B cell (primary cell): Measurements from ENCODE around the gene SMIM45.

ENCODE experiments used
- ATAC-seq: fragments of 200-7000 bp; cut with Tn5 transposase; one replicate; pipeline ENCODE4 v1.10.0; 2021; ENCODE audit warnings: low read depth, mild to moderate bottlenecking, moderate number of reproducible peaks, moderate library complexity
- CTCF ChIA-PET: fragments of 350-600 bp; sonication (Branson Sonifier 250); formaldehyde crosslinking; loops from one replicate; lab custom pipeline; 2021; ENCODE audit warnings: antibody characterized with exemption, inconsistent platforms; lab: Charles Lee
- POLR2A ChIA-PET: fragments of 350-600 bp; sonication (Branson Sonifier 250); formaldehyde crosslinking; loops from one replicate; lab custom pipeline; 2021; ENCODE audit warnings: antibody characterized with exemption; lab: Charles Lee
- DNase-seq: peaks from one replicate; pipeline ENCODE4 v3.0.0; 2013
- H2AFZ ChIP-seq: 2 replicates; pipeline ENCODE4 v1.6.1; 2012; ENCODE audit warnings: mild to moderate bottlenecking, low read depth, low read length; ENCODE audit not compliant: insufficient read depth, poor library complexity, severe bottlenecking
- H3K27ac ChIP-seq, 2 donors: 1 replicate in 1 of 2; 2 replicates in 1 of 2; pipeline ENCODE4 v1.5.1; 2012 to 2013; ENCODE audit warnings: low read length in 2 of 2, mild to moderate bottlenecking in 2 of 2, moderate library complexity in 1 of 2
- H3K27me3 ChIP-seq, 4 experiments: fragments of 200-600 bp in 1 of 4; sonication (generic) in 1 of 4; replicated peaks in 1 of 4; 1 replicate in 2 of 4; 2 replicates in 2 of 4; pipeline versions ENCODE4 v1.6.1 to v1.7.0; 2013 to 2016; ENCODE audit warnings: low read length in 3 of 4, mild to moderate bottlenecking in 2 of 4, mixed read lengths in 1 of 4, moderate library complexity in 1 of 4; ENCODE audit not compliant: insufficient read depth in 4 of 4, control insufficient read depth in 3 of 4; ENCODE audit errors: control extremely low read depth in 1 of 4
- H3K36me3 ChIP-seq, 2 experiments: replicated peaks in 1 of 2; 1 replicate in 1 of 2; 2 replicates in 1 of 2; pipeline versions ENCODE4 v1.6.1 to v1.7.1; 2013; ENCODE audit warnings: low read length in 1 of 2; ENCODE audit not compliant: insufficient read depth in 2 of 2, control insufficient read depth in 1 of 2; ENCODE audit errors: control extremely low read depth in 1 of 2, extremely low read depth in 1 of 2
- H3K4me1 ChIP-seq, 2 donors: fragments of 200-600 bp in 1 of 2; sonication (generic) in 1 of 2; 1 replicate in 1 of 2; 2 replicates in 1 of 2; pipeline versions ENCODE4 v1.5.1 to v1.6.1; 2013 to 2017; ENCODE audit warnings: low read length in 2 of 2; ENCODE audit not compliant: control insufficient read depth in 2 of 2, insufficient read depth in 2 of 2
- H3K4me2 ChIP-seq: replicated peaks from 2 replicates; pipeline ENCODE3; 2012; ENCODE audit warnings: mild to moderate bottlenecking, low read depth, low read length; ENCODE audit not compliant: poor library complexity, severe bottlenecking
- H3K4me3 ChIP-seq, 5 experiments: fragments of 200-600 bp in 1 of 5; sonication (generic) in 1 of 5; 1 replicate in 3 of 5; 2 replicates in 2 of 5; pipeline versions ENCODE4 v1.5.1 to v1.7.0; 2011 to 2016; ENCODE audit warnings: low read length in 4 of 5, mild to moderate bottlenecking in 4 of 5, low read depth in 2 of 5, control low read depth in 1 of 5, moderate library complexity in 1 of 5; ENCODE audit not compliant: insufficient read depth in 1 of 5; ENCODE audit errors: control extremely low read depth in 1 of 5, extremely low read depth in 1 of 5
- H3K79me2 ChIP-seq: fragments of 200-600 bp; sonication (generic); one replicate; pipeline ENCODE4 v1.6.0; 2016; ENCODE audit warnings: low read length; ENCODE audit not compliant: control insufficient read depth, insufficient read depth
- H3K9ac ChIP-seq: fragments of 200-600 bp; sonication (generic); 2 replicates; pipeline ENCODE4 v1.6.1; 2017; ENCODE audit warnings: mild to moderate bottlenecking, low read length, moderate library complexity
- H3K9me3 ChIP-seq, 3 donors: one replicate each; pipeline versions ENCODE4 v1.6.1 to v1.7.1; 2013; ENCODE audit warnings: low read length in 2 of 3; ENCODE audit not compliant: control insufficient read depth in 2 of 3, insufficient read depth in 1 of 3; ENCODE audit errors: control extremely low read depth in 1 of 3
- H4K20me1 ChIP-seq: 2 replicates; pipeline ENCODE4 v1.6.0; 2012; ENCODE audit warnings: mild to moderate bottlenecking, low read length; ENCODE audit not compliant: insufficient read depth, control insufficient read depth, poor library complexity, severe bottlenecking
- H3K27ac Mint-ChIP-seq: one replicate; pipeline ENCODE4 v1.8.0; 2021; ENCODE audit warnings: mixed read lengths
- H3K27me3 Mint-ChIP-seq: one replicate; pipeline ENCODE4 v1.8.0; 2021; ENCODE audit warnings: mixed read lengths
- H3K4me1 Mint-ChIP-seq: one replicate; pipeline ENCODE4 v1.8.0; 2021; ENCODE audit warnings: mixed read lengths
- H3K4me3 Mint-ChIP-seq: one replicate; pipeline ENCODE4 v1.8.0; 2021; ENCODE audit warnings: mixed read lengths
- H3K9me3 Mint-ChIP-seq: one replicate; pipeline ENCODE4 v1.8.0; 2022; ENCODE audit warnings: mixed read lengths; ENCODE audit not compliant: insufficient read depth
- EZH2 ChIP-seq: IDR thresholded peaks from 2 replicates; pipeline ENCODE4 v1.6.1; 2012; ENCODE audit warnings: borderline replicate concordance, low read depth, mild to moderate bottlenecking, moderate library complexity, low read length; ENCODE audit not compliant: insufficient read depth, poor library complexity, severe bottlenecking
- WGBS: methylation state at CpG from one replicate; pipeline ENCODE4 v1.1.5; 2013; ENCODE audit warnings: missing lambda C conversion rate; ENCODE audit not compliant: insufficient coverage; 5-methylcytosine and 5-hydroxymethylcytosine counted together
- intact Hi-C: fragments of 100-400 bp; cut with micrococcal nuclease; formaldehyde crosslinking; loops from one replicate; pipeline ENCODE4 v1.10.0; 2022
- TF ChIP-seq, protein P1 (sequence below): fragments of 200-600 bp; IDR thresholded peaks from one replicate; pipeline ENCODE4 v1.8.0; 2022; ENCODE audit warnings: antibody characterized with exemption, mild to moderate bottlenecking

The SMIM45 gene

DNA sequence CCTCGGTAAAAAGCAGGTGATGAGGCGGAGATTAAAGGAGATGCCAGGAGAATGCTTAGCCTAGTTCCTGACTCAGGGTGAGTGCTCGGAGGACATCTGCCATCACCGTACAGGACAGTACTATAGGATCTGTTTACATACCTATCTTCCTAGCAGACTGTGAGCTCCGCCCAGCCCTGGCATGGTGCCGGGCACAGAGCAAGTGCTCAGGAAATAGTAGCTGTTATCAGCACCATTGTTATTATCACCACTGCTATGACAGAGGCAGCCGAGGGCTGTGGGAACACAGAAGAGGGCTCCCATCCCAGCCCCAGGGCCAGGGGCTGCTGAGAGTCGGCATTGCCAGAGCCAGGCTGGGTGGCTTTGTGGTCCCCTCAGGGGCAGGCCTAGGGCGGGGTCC, 16.7 kb downstream of the SMIM45 start:
- DNase-seq (no peak), ATAC-seq (no peak)
- intact Hi-C loops = no loop called here
- Histone ChIP-seq H3K9ac (no peak overlapping the region), H3K36me3 (no peaks in the 10 kb centered on the region), H4K20me1 (no peaks in the 10 kb centered on the region), H3K4me1 (no peaks in the 10 kb centered on the region), H3K27ac (no peak overlapping the region), H3K79me2 (no peaks in the 10 kb centered on the region), H3K4me3 (no peak overlapping the region), H3K27me3 (peaks cover 0 to 23% (median 7%) of the 10 kb centered on the region in 4 experiments), H2AFZ (no peak overlapping the region), H3K9me3 (no peaks in the 10 kb centered on the region), H3K4me2 (no peak overlapping the region)
- TF ChIP-seq, protein P1, sequence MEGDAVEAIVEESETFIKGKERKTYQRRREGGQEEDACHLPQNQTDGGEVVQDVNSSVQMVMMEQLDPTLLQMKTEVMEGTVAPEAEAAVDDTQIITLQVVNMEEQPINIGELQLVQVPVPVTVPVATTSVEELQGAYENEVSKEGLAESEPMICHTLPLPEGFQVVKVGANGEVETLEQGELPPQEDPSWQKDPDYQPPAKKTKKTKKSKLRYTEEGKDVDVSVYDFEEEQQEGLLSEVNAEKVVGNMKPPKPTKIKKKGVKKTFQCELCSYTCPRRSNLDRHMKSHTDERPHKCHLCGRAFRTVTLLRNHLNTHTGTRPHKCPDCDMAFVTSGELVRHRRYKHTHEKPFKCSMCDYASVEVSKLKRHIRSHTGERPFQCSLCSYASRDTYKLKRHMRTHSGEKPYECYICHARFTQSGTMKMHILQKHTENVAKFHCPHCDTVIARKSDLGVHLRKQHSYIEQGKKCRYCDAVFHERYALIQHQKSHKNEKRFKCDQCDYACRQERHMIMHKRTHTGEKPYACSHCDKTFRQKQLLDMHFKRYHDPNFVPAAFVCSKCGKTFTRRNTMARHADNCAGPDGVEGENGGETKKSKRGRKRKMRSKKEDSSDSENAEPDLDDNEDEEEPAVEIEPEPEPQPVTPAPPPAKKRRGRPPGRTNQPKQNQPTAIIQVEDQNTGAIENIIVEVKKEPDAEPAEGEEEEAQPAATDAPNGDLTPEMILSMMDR = no peak
- no peak for TF ChIP-seq EZH2
- WGBS = 73% methylated on average over 9 of the region's 9 CpGs
- Mint-ChIP-seq H3K9me3 (no peaks in the 10 kb centered on the region), H3K4me1 (no peaks in the 10 kb centered on the region), H3K27ac (no peak overlapping the region), H3K27me3 (peaks cover 14% of the 10 kb centered on the region), H3K4me3 (no peak overlapping the region)
- ChIA-PET POLR2A (no interaction called here), CTCF (interaction anchor here (0.6 to 5.7 kb wide), 11 partner anchors 12 to 505 kb away, joined by 3 to 45 read pairs (median 7); partner anchors contain the start of genes NDUFA6 and SMDT1)

DNA sequence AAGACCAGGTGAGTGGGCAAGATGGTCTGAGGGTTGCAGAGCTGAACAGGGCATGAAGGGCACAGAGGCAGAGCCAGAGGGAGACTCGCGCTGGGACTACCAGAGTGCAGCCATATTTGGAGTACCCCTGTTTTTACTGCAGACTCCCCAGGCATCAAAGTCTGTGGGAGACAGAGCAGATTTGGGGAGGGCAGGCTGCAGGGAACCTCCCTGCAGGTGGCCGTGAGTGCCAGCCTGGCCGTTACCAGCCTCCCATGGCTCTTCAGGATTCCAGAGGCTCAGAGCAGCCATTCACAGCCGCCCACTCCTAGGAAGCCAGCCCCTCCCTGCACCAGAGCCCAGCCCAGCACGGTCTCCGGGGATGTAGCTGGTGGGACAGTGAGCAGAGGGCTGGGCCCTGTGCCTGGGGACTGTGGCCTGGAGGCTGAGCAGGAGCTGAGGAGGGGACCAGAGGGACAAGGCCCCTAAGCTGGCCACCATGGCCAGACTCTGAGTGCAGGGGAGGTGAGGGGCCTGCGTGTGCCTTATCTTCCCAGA, 17.2 kb downstream of the SMIM45 start, which contains the start of gene SEPTIN3:
SEPTIN3 (plus strand) TSS at position 334 of the 537 bp plus-strand sequence. CDS start 2,050 bp downstream, outside the sequence.
- no peak within 1 kb of the TSS for H3K27ac Mint-ChIP-seq
- CTCF ChIA-PET = interaction anchor here (0.6 to 5.7 kb wide), 6 partner anchors 13 to 475 kb away, joined by 3 to 45 read pairs (median 16); partner anchors contain the start of gene NDUFA6

More for the DNA sequence above, 17.2 kb downstream of the SMIM45 start, which contains the start of gene SEPTIN3:
- H3K9me3 Mint-ChIP-seq = no peaks in the 10 kb centered on the region
- H3K27ac ChIP-seq = no peak within 1 kb of the TSS
- H3K27me3 Mint-ChIP-seq = peaks cover 16% of the 10 kb centered on the region
- H3K9ac ChIP-seq = no peak within 1 kb of the TSS
- no peak within 1 kb of the TSS for H3K4me2 ChIP-seq
- no peak within 1 kb of the TSS for H2AFZ ChIP-seq
- POLR2A ChIA-PET = no interaction called here
- TF ChIP-seq EZH2 = no peak
- TF ChIP-seq, protein P1 = no peak
- no peaks in the 10 kb centered on the region for H3K36me3 ChIP-seq
- intact Hi-C loops = no loop called here
- WGBS = 94% methylated on average over 5 of the region's 8 CpGs
- ATAC-seq = no peak
- no peak within 1 kb of the TSS for H3K4me3 Mint-ChIP-seq
- peaks cover 0 to 28% (median 7%) of the 10 kb centered on the region in 4 experiments for H3K27me3 ChIP-seq
- no peak for DNase-seq
- H3K9me3 ChIP-seq = no peaks in the 10 kb centered on the region
- no peaks in the 10 kb centered on the region for H4K20me1 ChIP-seq
- no peaks in the 10 kb centered on the region for H3K4me1 ChIP-seq
- no peaks in the 10 kb centered on the region for H3K4me1 Mint-ChIP-seq
- H3K79me2 ChIP-seq = no peaks in the 10 kb centered on the region
- H3K4me3 ChIP-seq = no peak within 1 kb of the TSS
